HEK293 (cell line): ENCODE data around the gene PTGFRN.

ENCODE experiments used
- CTCF ChIA-PET: fragments of 350-600 bp; formaldehyde crosslinking; extraction: SDS; loops from one replicate; lab custom pipeline; 2021; ENCODE audit warnings: antibody characterized with exemption; lab: Yijun Ruan, JAX
- POLR2A ChIA-PET: fragments of 300-600 bp; formaldehyde crosslinking; extraction: SDS; loops from one replicate; lab custom pipeline; 2020; ENCODE audit warnings: antibody characterized with exemption, inconsistent platforms; lab: Yijun Ruan, JAX
- H3K27ac ChIP-seq: fragments of 200-500 bp; sonication (Bioruptor generic); 2 replicates; pipeline ENCODE4 v1.5.1; 2014; ENCODE audit warnings: low read depth, low read length, control low read depth, inconsistent platforms; ENCODE audit errors: extremely low read depth
- H3K36me3 ChIP-seq, 2 experiments: fragments of 200-500 bp in 1 of 2; sonication (Bioruptor generic) in 1 of 2; 1 replicate in 1 of 2; 2 replicates in 1 of 2; pipeline ENCODE4 v1.5.1; 2014 to 2017; ENCODE audit warnings: inconsistent platforms in 2 of 2, low read length in 2 of 2; ENCODE audit not compliant: control insufficient read depth in 2 of 2, insufficient read depth in 1 of 2
- H3K4me1 ChIP-seq: fragments of 200-500 bp; sonication (Bioruptor generic); 2 replicates; pipeline ENCODE4 v1.5.1; 2014; ENCODE audit warnings: mild to moderate bottlenecking, low read length, inconsistent platforms; ENCODE audit not compliant: control insufficient read depth, insufficient read depth
- H3K4me3 ChIP-seq: 2 replicates; pipeline ENCODE4 v1.5.1; 2011; ENCODE audit warnings: low read depth, mild to moderate bottlenecking, control low read depth, low read length, moderate library complexity
- H3K9me3 ChIP-seq: fragments of 200-500 bp; sonication (Bioruptor generic); 2 replicates; pipeline ENCODE4 v1.5.1; 2014; ENCODE audit warnings: low read depth, low read length, inconsistent platforms; ENCODE audit not compliant: control insufficient read depth, insufficient read depth
- RBAK ChIP-seq: fragments of 450-650 bp; formaldehyde crosslinking; IDR thresholded peaks from 2 replicates; pipeline ENCODE4 v1.5.1; 2016; ENCODE audit warnings: missing biosample characterization, missing genetic modification characterization
- REST ChIP-seq: fragments of 450-650 bp; formaldehyde crosslinking; IDR thresholded peaks from 2 replicates; pipeline ENCODE4 v1.5.1; 2016; ENCODE audit warnings: missing biosample characterization, missing genetic modification characterization
- SP3 ChIP-seq: fragments of 450-650 bp; formaldehyde crosslinking; IDR thresholded peaks from 2 replicates; pipeline ENCODE4 v1.5.1; 2016; ENCODE audit warnings: missing biosample characterization, missing genetic modification characterization
- TCF7L2 ChIP-seq: IDR thresholded peaks from 2 replicates; pipeline ENCODE4 v1.6.1; 2011; ENCODE audit warnings: low read depth, mild to moderate bottlenecking, inconsistent platforms, low read length, moderate library complexity, borderline replicate concordance
- TRIM28 ChIP-seq: IDR thresholded peaks from 2 replicates; pipeline ENCODE4 v1.6.1; 2011; ENCODE audit warnings: low read length, control low read depth, borderline replicate concordance
- ZBTB17 ChIP-seq: fragments of 450-650 bp; formaldehyde crosslinking; IDR thresholded peaks from 2 replicates; pipeline ENCODE4 v1.5.1; 2016; ENCODE audit warnings: missing biosample characterization, missing genetic modification characterization
- ZBTB21 ChIP-seq: fragments of 450-650 bp; formaldehyde crosslinking; IDR thresholded peaks from 2 replicates; pipeline ENCODE4 v1.5.1; 2017; ENCODE audit warnings: missing biosample characterization, missing genetic modification characterization
- ZBTB44 ChIP-seq: fragments of 450-650 bp; IDR thresholded peaks from 2 replicates; pipeline ENCODE4 v1.5.1; 2018; ENCODE audit warnings: missing biosample characterization, mild to moderate bottlenecking, missing genetic modification characterization
- ZBTB48 ChIP-seq: fragments of 450-650 bp; formaldehyde crosslinking; IDR thresholded peaks from 2 replicates; pipeline ENCODE4 v1.5.1; 2016; ENCODE audit warnings: missing biosample characterization, missing genetic modification characterization
- ZNF112 ChIP-seq: fragments of 450-650 bp; formaldehyde crosslinking; IDR thresholded peaks from 2 replicates; pipeline ENCODE4 v1.5.0; 2017; ENCODE audit warnings: missing biosample characterization, missing genetic modification characterization
- ZNF157 ChIP-seq: fragments of 450-650 bp; formaldehyde crosslinking; IDR thresholded peaks from 2 replicates; pipeline ENCODE4 v1.5.1; 2016; ENCODE audit warnings: missing biosample characterization, missing genetic modification characterization
- ZNF302 ChIP-seq: fragments of 450-650 bp; formaldehyde crosslinking; IDR thresholded peaks from 2 replicates; pipeline ENCODE4 v1.5.1; 2016; ENCODE audit warnings: missing biosample characterization, missing genetic modification characterization, low read depth
- ZNF416 ChIP-seq: fragments of 450-650 bp; formaldehyde crosslinking; IDR thresholded peaks from 2 replicates; pipeline ENCODE4 v1.5.1; 2016; ENCODE audit warnings: missing biosample characterization, missing genetic modification characterization
- ZNF521 ChIP-seq: fragments of 450-650 bp; formaldehyde crosslinking; IDR thresholded peaks from 2 replicates; pipeline ENCODE4 v1.5.1; 2017; ENCODE audit warnings: missing biosample characterization, mild to moderate bottlenecking, missing genetic modification characterization
- ZNF621 ChIP-seq: fragments of 450-650 bp; formaldehyde crosslinking; IDR thresholded peaks from 2 replicates; pipeline ENCODE4 v1.5.1; 2017; ENCODE audit warnings: missing biosample characterization, missing genetic modification characterization
- TF ChIP-seq, protein P1 (sequence below): fragments of 450-650 bp; formaldehyde crosslinking; IDR thresholded peaks from 2 replicates; pipeline ENCODE4 v1.5.1; 2016; ENCODE audit warnings: missing biosample characterization, missing genetic modification characterization
- TF ChIP-seq, protein P2 (sequence below): fragments of 450-650 bp; formaldehyde crosslinking; IDR thresholded peaks from 2 replicates; pipeline ENCODE4 v1.5.1; 2017; ENCODE audit warnings: missing biosample characterization, missing genetic modification characterization
- TF ChIP-seq, protein P3 (sequence below): fragments of 450-650 bp; formaldehyde crosslinking; IDR thresholded peaks from 2 replicates; pipeline ENCODE4 v1.5.1; 2016; ENCODE audit warnings: missing biosample characterization, missing genetic modification characterization
- TF ChIP-seq, protein P4 (sequence below): fragments of 450-650 bp; formaldehyde crosslinking; IDR thresholded peaks from 2 replicates; pipeline ENCODE4 v1.5.1; 2016; ENCODE audit warnings: missing biosample characterization, missing genetic modification characterization

Gene PTGFRN

GRCh38 chr1:117025568-117025967 is 115.9 kb downstream of the PTGFRN start:
- TF ChIP-seq RBAK (tag by site-specific recombination) = no peak
- no peaks in the 10 kb centered on the region for H3K36me3 ChIP-seq
- H3K4me3 ChIP-seq = no peak overlapping the region
- POLR2A ChIA-PET = no interaction called here
- no peak overlapping the region for H3K27ac ChIP-seq
- no peaks in the 10 kb centered on the region for H3K4me1 ChIP-seq
- CTCF ChIA-PET = interaction anchor here (0.6 kb wide), 1 partner anchor 451 kb away, joined by 4 read pairs; no protein-coding TSS in a partner anchor
- no peaks in the 10 kb centered on the region for H3K9me3 ChIP-seq

DNA sequence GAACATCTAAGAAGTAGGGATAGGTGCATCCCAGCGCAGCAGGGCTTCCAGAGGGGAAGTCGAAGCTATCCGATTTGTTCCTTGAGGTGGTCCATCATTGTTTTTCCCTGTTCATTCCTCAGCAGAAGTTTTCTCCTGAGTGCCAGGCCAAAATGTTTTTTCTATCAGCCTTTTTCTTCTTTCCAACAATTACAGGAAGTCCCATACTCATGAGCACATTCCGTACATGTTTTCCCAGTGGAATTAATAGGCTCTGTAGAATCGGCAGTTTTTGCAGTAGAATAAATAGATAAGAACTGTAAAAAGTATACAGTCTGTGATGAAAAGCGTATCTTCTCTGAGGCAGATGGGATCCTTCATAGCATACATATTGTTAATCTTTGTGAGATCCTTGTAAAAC is 116.6 kb downstream of the PTGFRN start:
- Histone ChIP-seq H3K9me3 (no peaks in the 10 kb centered on the region), H3K27ac (no peak overlapping the region), H3K4me3 (no peak overlapping the region), H3K4me1 (no peaks in the 10 kb centered on the region), H3K36me3 (no peaks in the 10 kb centered on the region)
- ChIA-PET CTCF (interaction anchor here (1.0 kb wide), 1 partner anchor 102 kb away, joined by 4 read pairs; no protein-coding TSS in a partner anchor), POLR2A (no interaction called here)
- TF ChIP-seq ZBTB21 (tag by site-specific recombination) (no peak), ZNF302 (tag by site-specific recombination) (no peak), ZNF521 (tag by site-specific recombination) (no peak), ZNF621 (no peak), ZBTB44 (tag by site-specific recombination) (no peak), ZBTB48 (no peak), ZNF112 (no peak), ZBTB17 (no peak), TRIM28 (no peak)
- TF ChIP-seq, protein P1, sequence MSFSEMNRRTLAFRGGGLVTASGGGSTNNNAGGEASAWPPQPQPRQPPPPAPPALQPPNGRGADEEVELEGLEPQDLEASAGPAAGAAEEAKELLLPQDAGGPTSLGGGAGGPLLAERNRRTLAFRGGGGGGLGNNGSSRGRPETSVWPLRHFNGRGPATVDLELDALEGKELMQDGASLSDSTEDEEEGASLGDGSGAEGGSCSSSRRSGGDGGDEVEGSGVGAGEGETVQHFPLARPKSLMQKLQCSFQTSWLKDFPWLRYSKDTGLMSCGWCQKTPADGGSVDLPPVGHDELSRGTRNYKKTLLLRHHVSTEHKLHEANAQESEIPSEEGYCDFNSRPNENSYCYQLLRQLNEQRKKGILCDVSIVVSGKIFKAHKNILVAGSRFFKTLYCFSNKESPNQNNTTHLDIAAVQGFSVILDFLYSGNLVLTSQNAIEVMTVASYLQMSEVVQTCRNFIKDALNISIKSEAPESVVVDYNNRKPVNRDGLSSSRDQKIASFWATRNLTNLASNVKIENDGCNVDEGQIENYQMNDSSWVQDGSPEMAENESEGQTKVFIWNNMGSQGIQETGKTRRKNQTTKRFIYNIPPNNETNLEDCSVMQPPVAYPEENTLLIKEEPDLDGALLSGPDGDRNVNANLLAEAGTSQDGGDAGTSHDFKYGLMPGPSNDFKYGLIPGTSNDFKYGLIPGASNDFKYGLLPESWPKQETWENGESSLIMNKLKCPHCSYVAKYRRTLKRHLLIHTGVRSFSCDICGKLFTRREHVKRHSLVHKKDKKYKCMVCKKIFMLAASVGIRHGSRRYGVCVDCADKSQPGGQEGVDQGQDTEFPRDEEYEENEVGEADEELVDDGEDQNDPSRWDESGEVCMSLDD (tag by site-specific recombination) = no peak

DNA sequence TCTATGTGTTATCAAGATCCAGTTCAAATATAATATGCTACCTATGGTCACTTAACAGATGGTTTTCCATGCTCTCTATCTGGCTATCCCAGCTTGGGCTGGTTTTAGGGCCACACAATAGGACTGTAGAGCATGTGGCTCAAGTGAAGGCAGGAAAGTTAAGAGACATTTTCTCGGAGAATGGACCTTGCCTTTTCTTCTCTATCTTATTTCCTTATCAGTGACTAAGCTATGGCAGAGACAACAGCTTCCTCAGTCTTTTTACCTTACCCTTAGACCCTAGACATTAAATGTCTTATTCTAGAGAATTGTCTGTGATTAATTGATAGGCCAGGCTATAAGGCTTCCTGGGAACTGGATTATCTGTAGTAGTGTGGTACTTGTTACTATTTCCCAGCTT is 120.0 kb downstream of the PTGFRN start:
- Histone ChIP-seq H3K27ac (no peak overlapping the region), H3K36me3 (no peaks in the 10 kb centered on the region), H3K9me3 (no peaks in the 10 kb centered on the region), H3K4me3 (no peak overlapping the region), H3K4me1 (no peaks in the 10 kb centered on the region)
- POLR2A ChIA-PET = no interaction called here
- CTCF ChIA-PET = interaction anchor here (1.0 kb wide), 1 partner anchor 256 kb away, joined by 3 read pairs; no protein-coding TSS in a partner anchor
- TF ChIP-seq SP3 (tag by site-specific recombination) (no peak), ZNF157 (tag by site-specific recombination) (no peak), REST (no peak), TCF7L2 (no peak), ZNF416 (tag by site-specific recombination) (no peak)
- TF ChIP-seq, protein P2, sequence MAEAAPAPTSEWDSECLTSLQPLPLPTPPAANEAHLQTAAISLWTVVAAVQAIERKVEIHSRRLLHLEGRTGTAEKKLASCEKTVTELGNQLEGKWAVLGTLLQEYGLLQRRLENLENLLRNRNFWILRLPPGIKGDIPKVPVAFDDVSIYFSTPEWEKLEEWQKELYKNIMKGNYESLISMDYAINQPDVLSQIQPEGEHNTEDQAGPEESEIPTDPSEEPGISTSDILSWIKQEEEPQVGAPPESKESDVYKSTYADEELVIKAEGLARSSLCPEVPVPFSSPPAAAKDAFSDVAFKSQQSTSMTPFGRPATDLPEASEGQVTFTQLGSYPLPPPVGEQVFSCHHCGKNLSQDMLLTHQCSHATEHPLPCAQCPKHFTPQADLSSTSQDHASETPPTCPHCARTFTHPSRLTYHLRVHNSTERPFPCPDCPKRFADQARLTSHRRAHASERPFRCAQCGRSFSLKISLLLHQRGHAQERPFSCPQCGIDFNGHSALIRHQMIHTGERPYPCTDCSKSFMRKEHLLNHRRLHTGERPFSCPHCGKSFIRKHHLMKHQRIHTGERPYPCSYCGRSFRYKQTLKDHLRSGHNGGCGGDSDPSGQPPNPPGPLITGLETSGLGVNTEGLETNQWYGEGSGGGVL (tag by site-specific recombination) = no peak
- TF ChIP-seq, protein P3, sequence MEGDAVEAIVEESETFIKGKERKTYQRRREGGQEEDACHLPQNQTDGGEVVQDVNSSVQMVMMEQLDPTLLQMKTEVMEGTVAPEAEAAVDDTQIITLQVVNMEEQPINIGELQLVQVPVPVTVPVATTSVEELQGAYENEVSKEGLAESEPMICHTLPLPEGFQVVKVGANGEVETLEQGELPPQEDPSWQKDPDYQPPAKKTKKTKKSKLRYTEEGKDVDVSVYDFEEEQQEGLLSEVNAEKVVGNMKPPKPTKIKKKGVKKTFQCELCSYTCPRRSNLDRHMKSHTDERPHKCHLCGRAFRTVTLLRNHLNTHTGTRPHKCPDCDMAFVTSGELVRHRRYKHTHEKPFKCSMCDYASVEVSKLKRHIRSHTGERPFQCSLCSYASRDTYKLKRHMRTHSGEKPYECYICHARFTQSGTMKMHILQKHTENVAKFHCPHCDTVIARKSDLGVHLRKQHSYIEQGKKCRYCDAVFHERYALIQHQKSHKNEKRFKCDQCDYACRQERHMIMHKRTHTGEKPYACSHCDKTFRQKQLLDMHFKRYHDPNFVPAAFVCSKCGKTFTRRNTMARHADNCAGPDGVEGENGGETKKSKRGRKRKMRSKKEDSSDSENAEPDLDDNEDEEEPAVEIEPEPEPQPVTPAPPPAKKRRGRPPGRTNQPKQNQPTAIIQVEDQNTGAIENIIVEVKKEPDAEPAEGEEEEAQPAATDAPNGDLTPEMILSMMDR (tag by site-specific recombination) = no peak
- TF ChIP-seq, protein P4, sequence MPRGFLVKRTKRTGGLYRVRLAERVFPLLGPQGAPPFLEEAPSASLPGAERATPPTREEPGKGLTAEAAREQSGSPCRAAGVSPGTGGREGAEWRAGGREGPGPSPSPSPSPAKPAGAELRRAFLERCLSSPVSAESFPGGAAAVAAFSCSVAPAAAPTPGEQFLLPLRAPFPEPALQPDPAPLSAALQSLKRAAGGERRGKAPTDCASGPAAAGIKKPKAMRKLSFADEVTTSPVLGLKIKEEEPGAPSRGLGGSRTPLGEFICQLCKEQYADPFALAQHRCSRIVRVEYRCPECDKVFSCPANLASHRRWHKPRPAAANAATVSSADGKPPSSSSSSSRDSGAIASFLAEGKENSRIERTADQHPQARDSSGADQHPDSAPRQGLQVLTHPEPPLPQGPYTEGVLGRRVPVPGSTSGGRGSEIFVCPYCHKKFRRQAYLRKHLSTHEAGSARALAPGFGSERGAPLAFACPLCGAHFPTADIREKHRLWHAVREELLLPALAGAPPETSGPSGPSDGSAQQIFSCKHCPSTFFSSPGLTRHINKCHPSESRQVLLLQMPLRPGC (tag by site-specific recombination) = no peak
